H1 (cell line): ENCODE data around the gene RASGRP4.

Experiments used
- JUND ChIP-seq: IDR thresholded peaks from 2 replicates; pipeline ENCODE4 v1.6.1; 2011; ENCODE audit warnings: mild to moderate bottlenecking, improper control_type of control experiment, low read length
- POLR2A ChIP-seq, 2 experiments: IDR thresholded peaks; 1 replicate in 1 of 2; 2 replicates in 1 of 2; pipeline ENCODE4 v1.6.1; 2011; ENCODE audit warnings: low read depth in 2 of 2, low read length in 2 of 2, mild to moderate bottlenecking in 2 of 2; ENCODE audit errors: control extremely low read depth in 1 of 2
- SP1 ChIP-seq: IDR thresholded peaks from 2 replicates; pipeline ENCODE4 v1.6.1; 2011; ENCODE audit warnings: low read depth, low read length
- SRF ChIP-seq: IDR thresholded peaks from 2 replicates; pipeline ENCODE4 v1.6.1; 2011; ENCODE audit warnings: mild to moderate bottlenecking, low read depth, low read length, moderate library complexity

GRCh38 chr19:38453596-38453995, 27.6 kb upstream of the RASGRP4 start:
- TF ChIP-seq SRF (no peak), POLR2A (IDR thresholded peaks at IDR 0.05; ENCODE audit: control extremely low read depth in 1 of 2, low read depth in 2 of 2, low read length in 2 of 2) (no peak), JUND (no peak), SP1 (no peak)
